ENCODE data around the gene CHST11.

CHST11 gene

GRCh38 chr12:104415342-104415980 lies 41.3 kb upstream of the CHST11 start:
- Histone ChIP-seq H3K9me3 (ENCODE audit: insufficient read depth, low read length, severe bottlenecking) (no peaks in the 10 kb centered on the region), H3K27me3 (ENCODE audit: insufficient read depth, low read length, poor library complexity) (no peaks in the 10 kb centered on the region), H3K4me1 (ENCODE audit: insufficient read depth, low read length) (peaks cover 4% of the 10 kb centered on the region; the same call in 1 of the 2 replicates), H3K9ac (ENCODE audit: low read depth, low read length) (no peak overlapping the region), H3K4me2 (ENCODE audit: insufficient read depth, low read length) (no peak overlapping the region), H3K27ac (ENCODE audit: low read length) (no peak overlapping the region), H2AFZ (ENCODE audit: low read depth, low read length) (no peak overlapping the region), H4K20me1 (ENCODE audit: insufficient read depth, low read length) (no peaks in the 10 kb centered on the region), H3K4me3 (ENCODE audit: low read depth in 1 of 2, low read length in 2 of 2) (no peak overlapping the region), H3K79me2 (ENCODE audit: insufficient read depth, low read length) (no peaks in the 10 kb centered on the region), H3K36me3 (ENCODE audit: insufficient read depth, low read length) (no peaks in the 10 kb centered on the region)
- ATAC-seq (ENCODE audit: insufficient read depth, low read depth) (no peak), DNase-seq (no peak)
- TF ChIP-seq EZH2 (IDR thresholded peaks at IDR 0.05; ENCODE audit: borderline replicate concordance, low read depth, low read length, severe bottlenecking) (no peak), CTCF (IDR thresholded peaks at IDR 0.05; ENCODE audit: borderline replicate concordance, extremely low read depth, low read length, poor library complexity, severe bottlenecking) (no peak)

- Histone ChIP-seq H3K27ac (ENCODE audit: low read length) (no peak overlapping the region), H3K9me3 (ENCODE audit: insufficient read depth, low read length, severe bottlenecking) (no peaks in the 10 kb centered on the region), H3K4me3 (ENCODE audit: low read depth in 1 of 2, low read length in 2 of 2) (no peak overlapping the region), H3K36me3 (ENCODE audit: insufficient read depth, low read length) (no peaks in the 10 kb centered on the region), H3K4me1 (ENCODE audit: insufficient read depth, low read length) (peaks cover 4% of the 10 kb centered on the region; the same call in 1 of the 2 replicates), H3K27me3 (ENCODE audit: insufficient read depth, low read length, poor library complexity) (no peaks in the 10 kb centered on the region), H3K4me2 (ENCODE audit: insufficient read depth, low read length) (no peak overlapping the region), H3K79me2 (ENCODE audit: insufficient read depth, low read length) (no peaks in the 10 kb centered on the region), H4K20me1 (ENCODE audit: insufficient read depth, low read length) (no peaks in the 10 kb centered on the region), H3K9ac (ENCODE audit: low read depth, low read length) (no peak overlapping the region), H2AFZ (ENCODE audit: low read depth, low read length) (no peak overlapping the region)
- ATAC-seq (ENCODE audit: insufficient read depth, low read depth) (peak; percentile 92), DNase-seq (peak; percentile 51)
- TF ChIP-seq CTCF (IDR thresholded peaks at IDR 0.05; ENCODE audit: borderline replicate concordance, extremely low read depth, low read length, poor library complexity, severe bottlenecking) (no peak), EZH2 (IDR thresholded peaks at IDR 0.05; ENCODE audit: borderline replicate concordance, low read depth, low read length, severe bottlenecking) (no peak)
These were observed 40.6 kb upstream of the CHST11 start for GRCh38 chr12:104416136-104416535.

- Histone ChIP-seq H3K79me2 (ENCODE audit: insufficient read depth, low read length) (no peaks in the 10 kb centered on the region), H3K9me3 (ENCODE audit: insufficient read depth, low read length, severe bottlenecking) (no peaks in the 10 kb centered on the region), H3K27ac (ENCODE audit: low read length) (no peak overlapping the region), H3K27me3 (ENCODE audit: insufficient read depth, low read length, poor library complexity) (no peaks in the 10 kb centered on the region), H3K36me3 (ENCODE audit: insufficient read depth, low read length) (no peaks in the 10 kb centered on the region), H3K4me1 (ENCODE audit: insufficient read depth, low read length) (peaks cover 4% of the 10 kb centered on the region; the same call in 1 of the 2 replicates), H3K4me3 (ENCODE audit: low read depth in 1 of 2, low read length in 2 of 2) (no peak overlapping the region), H3K9ac (ENCODE audit: low read depth, low read length) (no peak overlapping the region), H4K20me1 (ENCODE audit: insufficient read depth, low read length) (no peaks in the 10 kb centered on the region), H3K4me2 (ENCODE audit: insufficient read depth, low read length) (no peak overlapping the region), H2AFZ (ENCODE audit: low read depth, low read length) (no peak overlapping the region)
- DNase-seq (no peak), ATAC-seq (ENCODE audit: insufficient read depth, low read depth) (no peak)
- TF ChIP-seq CTCF (IDR thresholded peaks at IDR 0.05; ENCODE audit: borderline replicate concordance, extremely low read depth, low read length, poor library complexity, severe bottlenecking) (no peak), EZH2 (IDR thresholded peaks at IDR 0.05; ENCODE audit: borderline replicate concordance, low read depth, low read length, severe bottlenecking) (no peak)
These were observed 40.2 kb upstream of the CHST11 start for GRCh38 chr12:104416585-104416984.

All from DND-41 (cell line).